Right forelimb (tissue), 1 donor: ENCODE data around the gene NTN1.

ENCODE experiments used
- DNase-seq: peaks from one replicate; pipeline ENCODE4 v3.0.0-alpha.2; 2018

NTN1 gene

GRCh38 chr17:9220398-9221146 is 199.3 kb downstream of the NTN1 start:
- no peak for DNase-seq

DNA sequence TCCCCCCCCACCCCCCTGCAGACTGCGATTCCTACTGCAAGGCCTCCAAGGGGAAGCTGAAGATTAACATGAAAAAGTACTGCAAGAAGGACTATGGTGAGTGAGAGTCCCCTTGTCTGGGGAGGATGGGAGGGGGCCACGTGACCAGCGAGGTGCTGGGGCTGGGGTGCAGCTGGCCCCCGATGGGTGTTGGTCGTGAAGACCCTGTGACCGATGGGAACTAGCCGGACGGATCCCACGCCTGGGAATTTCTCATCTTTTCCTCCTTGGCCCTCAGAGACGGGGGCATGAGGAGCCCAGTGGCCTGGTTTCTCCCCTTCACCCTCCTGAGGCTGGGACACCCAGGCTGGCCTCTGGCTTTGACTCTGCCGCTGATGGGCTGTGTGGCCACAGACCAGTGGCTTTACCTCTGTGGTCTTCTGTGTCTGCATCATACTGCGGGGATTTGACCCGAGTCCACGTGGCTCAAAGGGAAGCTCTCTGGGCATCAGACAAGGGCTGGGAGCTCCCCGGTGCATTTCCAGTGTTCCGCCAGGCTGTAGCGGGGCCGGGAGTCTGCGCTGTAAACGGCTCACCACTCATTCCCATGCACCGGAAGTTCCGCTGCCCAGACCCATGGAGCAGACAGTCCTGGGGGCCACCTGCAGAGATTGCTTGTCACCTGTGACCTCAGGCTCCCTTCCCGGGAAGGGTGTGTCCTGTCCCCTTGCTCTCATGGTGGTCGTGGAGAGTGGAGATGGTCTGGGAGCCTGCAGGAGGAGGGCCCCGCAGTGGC is 200.0 kb downstream of the NTN1 start:
- no peak for DNase-seq

DNA sequence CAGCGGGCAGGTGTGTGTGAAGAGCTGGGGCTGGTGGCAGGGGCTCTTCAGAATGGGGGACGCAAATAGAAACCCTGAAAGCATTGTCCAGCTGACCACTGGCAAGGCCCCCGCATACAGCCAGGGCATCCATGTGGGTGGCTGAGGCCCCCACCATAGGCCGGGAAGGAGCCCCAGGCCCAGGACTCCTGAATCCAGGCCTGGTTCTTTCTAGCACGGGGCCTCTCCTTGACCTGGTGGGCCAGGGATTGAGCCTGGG is 200.5 kb downstream of the NTN1 start:
- DNase-seq: no peak

- DNase-seq: no peak
These were observed 202.2 kb downstream of the NTN1 start for GRCh38 chr17:9223531-9223930.

GRCh38 chr17:9224485-9224884 is 203.2 kb downstream of the NTN1 start:
- no peak for DNase-seq

DNA sequence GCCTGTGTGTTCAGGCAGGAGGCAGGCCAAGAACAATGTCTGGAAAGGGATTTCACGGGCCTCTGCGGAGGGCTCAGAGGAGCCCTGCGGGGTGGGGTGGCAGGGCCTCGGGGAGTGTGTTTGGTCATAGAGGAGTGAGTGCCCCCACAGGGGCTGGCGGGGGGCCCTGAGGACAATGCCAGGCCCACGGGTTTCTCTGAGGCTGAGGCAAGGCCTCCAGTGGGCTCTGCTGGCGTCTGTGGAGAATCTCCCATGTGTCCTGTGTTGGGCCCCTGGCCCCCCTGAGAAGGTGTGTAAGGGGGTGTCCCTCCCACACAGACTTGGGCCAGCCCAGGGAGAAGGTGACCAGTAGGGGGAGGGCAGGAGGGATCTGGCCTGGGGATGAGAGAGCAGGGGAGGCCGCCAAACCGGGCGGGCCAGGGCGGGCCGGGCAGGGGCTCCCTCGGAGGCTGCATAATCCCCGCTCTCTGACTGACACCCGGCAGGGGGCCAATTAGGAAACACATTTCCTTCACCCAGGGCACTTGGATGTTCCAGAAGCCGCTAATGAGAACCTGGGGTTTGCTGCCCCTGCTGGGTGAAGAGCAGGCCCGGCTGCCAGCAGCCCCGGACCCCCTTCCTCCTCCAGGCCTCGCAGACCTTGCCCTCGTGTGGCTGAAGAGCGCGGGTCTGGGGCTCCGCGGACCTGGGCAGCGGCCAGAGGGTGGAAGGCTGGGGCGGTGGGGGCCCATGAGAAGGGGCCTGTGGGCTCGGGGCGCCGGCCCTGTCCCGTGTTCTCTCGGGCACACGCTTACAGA is 204.2 kb downstream of the NTN1 start:
- DNase-seq: no peak

- DNase-seq: no peak
These were observed 205.0 kb downstream of the NTN1 start for GRCh38 chr17:9226130-9226793.

DNA sequence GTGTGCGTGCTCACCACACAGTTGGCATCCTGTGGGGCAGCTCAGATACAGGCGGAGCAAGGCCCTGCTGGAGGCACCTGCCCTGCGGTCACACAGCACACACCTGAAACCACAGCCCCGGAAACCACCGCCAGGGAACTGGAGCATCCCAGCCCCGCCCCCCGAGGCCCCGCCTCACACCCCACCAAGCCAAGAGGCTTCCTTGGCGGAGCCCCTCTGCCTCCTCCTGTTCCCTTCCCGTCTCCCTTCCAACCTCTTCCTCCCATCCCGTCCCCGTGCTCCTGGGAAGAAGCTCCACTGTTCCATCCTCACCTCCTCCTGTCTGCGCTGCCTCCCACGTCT is 205.5 kb downstream of the NTN1 start:
- no peak for DNase-seq

DNA sequence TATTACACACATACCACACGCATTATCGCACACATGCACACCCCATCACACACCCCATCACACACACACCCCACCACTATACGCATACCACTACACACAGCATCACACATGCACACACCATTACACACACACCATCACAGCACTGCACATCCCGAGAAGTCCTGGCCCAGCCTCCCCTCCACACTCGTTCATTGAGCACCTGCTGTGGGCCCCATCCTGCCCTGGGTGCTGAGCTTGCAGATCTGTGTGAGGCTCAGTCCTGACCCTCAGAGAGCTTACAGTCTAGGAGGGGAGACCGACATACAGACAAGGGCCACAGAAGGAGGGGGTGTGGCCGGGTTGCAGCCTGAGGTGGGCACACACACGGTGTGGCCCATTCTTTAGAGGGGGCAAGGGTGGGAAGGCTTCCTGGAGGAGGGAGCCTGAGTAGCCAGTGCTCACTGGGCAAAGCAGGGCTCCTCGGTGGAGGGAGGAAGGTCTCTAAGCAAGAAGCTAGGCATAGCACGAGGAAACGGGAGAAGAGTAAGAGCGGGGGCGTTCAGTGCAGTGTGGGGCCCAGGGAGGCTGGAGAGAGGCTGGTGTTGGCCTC is 206.6 kb downstream of the NTN1 start:
- DNase-seq: no peak

DNA sequence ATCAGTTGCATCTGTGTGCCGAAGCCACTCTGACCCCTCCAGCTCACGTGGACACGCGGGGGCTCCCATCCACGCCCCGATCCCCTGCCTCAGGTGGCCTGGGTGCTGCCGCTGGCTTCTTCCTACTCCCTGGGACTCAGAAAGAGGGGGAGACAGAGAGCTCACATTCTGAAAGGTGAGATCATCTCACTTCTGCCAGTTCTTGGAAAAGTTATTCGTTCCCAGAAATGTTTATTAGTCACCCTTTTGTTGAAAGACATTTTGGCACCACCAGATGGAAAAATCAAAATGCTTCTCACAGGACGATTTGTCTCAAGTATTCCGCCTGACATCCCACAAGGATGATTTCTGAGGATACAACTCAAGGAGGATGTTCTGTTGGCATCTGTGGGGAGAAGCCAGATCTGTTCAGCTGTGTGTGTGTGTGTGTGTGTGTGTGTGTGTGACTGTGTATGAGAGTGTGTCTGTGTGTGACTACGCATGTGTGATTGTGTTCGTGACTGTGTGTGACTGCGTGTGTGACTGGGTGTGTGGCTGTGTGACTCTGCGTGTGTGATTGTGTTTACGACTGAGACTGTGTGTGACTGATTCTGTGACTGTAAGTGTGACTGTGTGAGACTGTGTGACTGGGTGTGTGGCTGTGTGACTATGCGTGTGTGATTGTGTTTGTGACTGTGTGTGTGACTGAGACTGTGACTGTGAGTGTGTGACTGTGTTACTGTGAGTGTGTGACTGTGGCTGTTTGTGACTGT is 207.3 kb downstream of the NTN1 start:
- no peak for DNase-seq

- no peak for DNase-seq
These were observed 208.0 kb downstream of the NTN1 start for GRCh38 chr17:9229160-9229825.

- DNase-seq: no peak
These were observed 208.5 kb downstream of the NTN1 start for GRCh38 chr17:9229826-9230201.

- no peak for DNase-seq
These were observed 209.0 kb downstream of the NTN1 start for GRCh38 chr17:9230346-9230745.

GRCh38 chr17:9230861-9231260 is 209.6 kb downstream of the NTN1 start:
- no peak for DNase-seq

DNA sequence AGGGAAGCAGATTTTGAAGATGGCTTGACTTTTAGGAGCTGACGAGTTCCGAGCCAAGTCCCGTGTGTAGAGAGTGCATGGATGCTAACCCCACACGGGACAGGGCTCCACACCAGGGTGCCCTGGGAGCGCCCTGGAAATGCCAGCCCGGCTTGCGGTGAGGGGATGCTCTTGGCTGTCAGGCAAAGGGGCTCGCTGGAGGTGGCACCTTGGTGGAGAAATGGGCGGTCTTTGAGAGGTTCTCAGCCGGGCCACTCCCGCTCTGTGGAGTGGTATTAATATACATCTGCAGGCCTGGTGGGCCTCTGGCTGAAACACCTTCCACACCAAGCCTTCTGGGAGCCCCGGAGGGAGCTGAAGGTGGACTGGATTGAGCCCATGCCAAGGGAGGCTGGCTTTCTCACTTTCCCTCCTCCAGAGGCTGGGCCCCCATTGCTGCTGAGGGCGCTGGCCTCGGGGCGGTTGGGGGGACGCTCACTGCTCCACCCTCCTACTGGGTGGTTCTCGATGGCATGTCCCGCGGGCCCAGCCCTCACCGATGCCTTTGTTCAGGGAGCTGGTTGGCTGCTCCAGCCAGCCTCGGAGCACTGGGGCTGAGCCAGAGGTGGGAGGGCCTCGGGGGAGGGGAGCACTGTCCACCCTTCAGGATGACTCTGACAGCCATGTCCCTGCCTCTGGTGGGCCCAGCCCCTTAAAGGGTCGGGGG is 210.3 kb downstream of the NTN1 start:
- no peak for DNase-seq

DNA sequence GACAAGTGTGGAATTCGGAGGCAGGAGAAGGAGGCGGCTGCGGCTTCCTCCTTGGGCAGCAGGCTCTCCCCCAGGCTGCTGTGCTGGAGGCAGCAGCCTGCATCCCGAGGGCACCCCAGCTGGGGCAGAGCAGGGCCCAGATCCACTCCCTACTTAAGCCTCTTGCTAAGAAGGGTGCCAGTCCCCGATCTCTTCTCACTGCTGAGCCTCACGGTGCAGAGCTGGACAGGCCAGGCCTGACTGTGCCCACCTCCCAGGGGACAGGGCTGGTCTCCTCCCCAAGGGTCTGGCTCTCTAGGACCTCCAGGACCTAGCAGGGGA is 210.8 kb downstream of the NTN1 start:
- DNase-seq: no peak

DNA sequence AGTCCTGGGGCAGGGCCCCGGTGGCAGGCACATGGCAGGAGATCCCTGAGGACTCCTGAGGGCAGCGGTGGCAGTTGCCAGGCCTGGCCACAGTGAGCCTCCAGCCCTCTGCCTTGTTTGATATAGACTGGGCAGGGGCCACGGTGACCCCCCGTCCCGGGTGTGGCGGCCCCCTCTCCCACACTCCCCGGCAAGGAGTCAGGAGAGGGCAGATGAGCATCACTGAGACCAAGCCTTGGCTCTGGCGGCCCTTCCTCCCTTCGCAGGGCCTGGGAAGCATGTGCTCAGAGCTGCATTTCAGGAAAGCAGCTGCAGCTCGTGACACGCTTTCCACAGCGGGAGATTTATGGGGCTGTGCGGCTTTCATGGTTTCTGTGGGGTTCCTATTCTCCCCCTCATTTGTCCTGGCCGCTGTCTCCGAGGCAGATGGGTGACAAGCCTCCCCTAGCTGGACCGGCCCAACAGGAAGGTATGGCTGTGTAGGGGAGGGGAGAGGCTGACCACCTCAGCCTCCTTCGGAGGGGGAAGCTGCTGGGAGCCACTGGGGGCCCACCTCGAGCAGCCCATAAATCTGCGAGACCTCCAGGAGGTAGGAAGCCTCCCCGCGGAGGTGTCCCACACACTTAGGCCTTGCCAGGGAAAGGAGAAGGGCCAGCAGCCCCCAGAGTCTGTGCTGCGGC is 211.4 kb downstream of the NTN1 start:
- no peak for DNase-seq

GRCh38 chr17:9233271-9233599 is 211.9 kb downstream of the NTN1 start:
- DNase-seq: no peak

DNA sequence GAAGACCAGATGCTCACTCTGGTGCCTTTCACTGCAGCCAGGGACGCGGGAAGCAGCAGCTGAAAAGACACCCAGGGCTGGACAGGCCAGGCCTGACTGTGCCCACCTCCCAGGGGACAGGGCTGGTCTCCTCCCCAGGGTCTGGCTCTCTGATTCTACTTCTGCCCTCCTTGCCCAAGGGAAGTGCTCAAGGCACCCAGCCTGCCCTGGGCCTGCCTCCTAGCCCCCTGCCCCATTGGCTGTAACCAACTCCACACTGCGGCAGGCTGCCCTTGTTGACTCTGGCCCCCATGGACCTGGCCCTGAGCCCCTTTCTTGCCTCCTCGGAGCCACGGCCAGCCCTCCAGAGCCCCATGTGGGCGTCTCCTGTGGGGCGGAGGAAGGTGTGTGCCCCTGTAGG is 212.5 kb downstream of the NTN1 start:
- DNase-seq: no peak

- no peak for DNase-seq
These were observed 213.2 kb downstream of the NTN1 start for GRCh38 chr17:9234389-9234945.

DNA sequence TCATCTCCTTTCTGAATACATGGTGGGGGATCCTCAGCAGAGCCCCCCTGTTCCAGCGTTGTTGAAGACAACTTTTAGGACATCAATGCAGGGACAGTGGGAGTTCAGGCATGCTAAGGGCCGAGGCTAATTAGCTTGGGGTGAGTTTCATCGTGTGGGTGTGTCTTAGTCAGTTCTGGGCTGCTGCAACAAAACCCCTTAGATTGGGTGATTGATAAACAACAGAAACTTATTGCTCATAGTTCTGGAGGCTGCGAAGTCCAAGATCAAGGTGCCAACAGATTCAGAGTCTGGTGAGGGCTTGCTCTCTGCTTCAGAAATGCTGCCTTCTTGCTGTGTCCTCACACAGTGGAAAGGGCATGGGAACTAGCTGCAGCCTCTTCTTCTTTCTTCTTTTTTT is 214.0 kb downstream of the NTN1 start:
- DNase-seq: no peak
